Activated CD8-positive, alpha-beta memory T cell treated with anti-CD3 and anti-CD28 coated beads for 24 hours (primary cell): ENCODE measurements around the gene INPP5B.
"Not testable (repeated sequence)": the region's sequence is repeated elsewhere in the genome, so short reads cannot be mapped to it uniquely, and the experiment has no call there.

ENCODE experiments used
- DNase-seq: peaks from one replicate; pipeline ENCODE4 v3.0.0-alpha.2; 2020

Gene INPP5B

GRCh38 chr1:37946703-37947360 lies at the start of gene INPP5B:
TSS of gene INPP5B (minus strand) at chr1:37947053. CDS start at chr1:37946308, 745 bp downstream.
- DNase-seq, result peak; percentile 90

DNA sequence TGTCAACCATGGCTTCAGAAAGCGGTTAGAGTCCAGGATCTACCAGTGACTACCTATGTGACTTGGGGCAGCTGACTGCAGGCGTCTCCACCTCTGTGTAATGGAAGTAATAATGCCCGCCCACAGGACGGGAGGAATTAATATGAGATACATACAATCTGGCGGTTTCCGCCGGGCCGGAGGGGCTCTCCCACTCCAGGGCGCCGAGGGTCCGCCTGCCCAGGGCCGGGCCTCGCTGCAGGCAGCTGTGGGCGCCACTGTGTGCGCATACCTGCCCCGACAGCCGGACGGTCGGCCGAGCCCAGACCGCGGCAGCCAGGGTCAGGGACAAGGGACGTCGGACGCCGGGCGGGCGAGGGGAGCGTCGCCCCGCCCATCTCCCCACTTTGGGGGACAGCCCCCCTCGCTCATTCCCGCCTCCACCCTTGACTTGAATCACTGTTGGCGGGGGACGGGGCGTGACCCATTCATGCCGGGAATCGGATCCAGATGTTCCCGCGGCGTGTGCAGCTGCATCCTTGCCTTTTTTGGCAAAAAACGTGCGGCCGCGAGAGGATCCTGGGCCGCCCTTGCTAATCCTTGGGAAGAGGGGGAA lies 49.0 kb upstream of the INPP5B start:
- DNase-seq, result peak; percentile 78

DNA sequence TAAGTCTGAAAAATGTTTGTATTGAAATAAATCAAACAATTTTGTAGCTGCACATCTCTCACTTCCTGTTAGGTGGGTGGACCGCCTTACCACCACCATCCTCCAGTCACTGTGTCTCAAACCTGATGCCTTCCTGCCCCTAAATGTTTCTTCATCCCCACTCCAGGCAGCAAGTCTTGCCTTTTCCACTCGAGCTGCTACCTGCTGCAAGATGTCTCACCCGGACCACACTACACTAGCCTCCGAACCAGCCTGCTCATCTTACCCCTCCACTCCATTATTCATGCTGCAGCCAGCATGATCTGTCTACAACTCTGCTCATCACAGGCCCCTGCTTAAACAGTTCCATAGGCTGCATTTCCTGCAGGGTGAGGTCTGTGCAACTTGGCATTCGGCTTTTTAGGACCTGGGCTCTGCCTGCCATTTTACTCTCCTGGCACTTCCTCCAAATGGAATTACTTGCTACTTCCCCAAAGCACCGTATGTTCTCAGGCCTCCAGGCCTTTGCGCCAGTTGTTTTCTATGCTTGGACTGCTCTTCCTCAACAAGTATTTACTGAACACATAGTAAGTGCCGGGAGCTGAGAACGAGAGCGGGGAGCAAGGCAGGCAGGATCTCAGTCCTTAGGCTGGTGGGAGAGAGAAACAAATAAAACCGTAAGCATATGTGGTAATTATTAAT lies 48.2 kb upstream of the INPP5B start:
- no peak for DNase-seq

GRCh38 chr1:37989361-37989930 lies 42.6 kb upstream of the INPP5B start:
- peak; percentile 76 for DNase-seq

DNA sequence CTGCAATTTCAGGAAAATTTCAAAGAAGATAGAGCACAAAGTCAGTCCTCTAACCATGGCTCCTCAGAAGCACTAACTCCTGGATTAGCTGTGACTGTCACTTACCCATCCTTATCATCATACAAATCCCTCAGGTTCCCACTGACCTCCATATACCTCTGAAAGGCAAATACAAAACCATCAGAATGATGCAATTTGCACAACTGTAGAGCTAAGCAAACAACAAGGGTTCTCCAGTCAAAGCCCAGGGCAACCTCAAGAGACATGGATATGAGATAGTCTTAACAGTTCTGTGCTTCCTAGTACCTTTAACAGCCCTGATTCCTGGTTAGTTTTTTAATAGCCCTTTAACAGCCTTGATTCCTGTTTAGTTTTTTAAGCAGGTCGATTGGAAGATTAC lies 40.8 kb upstream of the INPP5B start:
- DNase-seq, result no peak

DNA sequence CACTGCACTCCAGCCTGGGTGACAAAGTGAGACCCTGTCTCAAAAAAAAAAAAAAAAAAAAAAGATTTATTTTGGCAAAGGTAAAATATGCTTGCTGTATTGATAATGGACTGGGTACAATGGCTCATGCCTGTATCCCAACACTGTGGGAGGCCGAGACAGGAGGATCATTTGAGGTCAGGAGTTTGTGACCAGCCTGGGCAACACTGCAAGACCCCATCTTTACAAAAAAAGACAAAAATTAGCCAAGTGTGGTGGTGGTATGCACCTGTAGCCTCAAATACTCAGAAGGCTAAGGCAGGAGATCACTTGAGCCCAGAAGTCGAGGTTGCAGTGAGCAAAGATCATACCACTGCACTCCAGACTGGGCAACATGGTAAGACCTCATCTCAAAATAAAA lies 36.7 kb upstream of the INPP5B start:
- no peak for DNase-seq

DNA sequence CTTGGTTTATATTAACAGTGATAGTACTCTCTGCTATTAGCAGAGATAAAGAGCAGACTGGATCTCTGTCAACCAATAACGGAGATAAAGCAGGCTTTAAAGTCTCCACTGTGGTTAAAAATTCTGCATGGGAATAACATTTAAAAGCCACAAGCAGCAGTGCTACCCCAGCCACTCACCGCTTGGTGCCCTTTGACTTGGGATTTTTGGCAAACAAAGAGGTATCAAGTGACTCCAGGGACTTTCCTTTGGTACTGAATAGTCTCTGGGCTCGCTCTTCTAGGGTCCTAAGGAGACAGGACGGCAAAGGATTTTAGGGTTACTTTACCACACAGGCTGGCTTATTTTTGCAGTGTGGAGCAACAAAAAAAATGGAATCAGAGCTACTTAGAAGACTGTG lies 31.7 kb upstream of the INPP5B start:
- no peak for DNase-seq

DNA sequence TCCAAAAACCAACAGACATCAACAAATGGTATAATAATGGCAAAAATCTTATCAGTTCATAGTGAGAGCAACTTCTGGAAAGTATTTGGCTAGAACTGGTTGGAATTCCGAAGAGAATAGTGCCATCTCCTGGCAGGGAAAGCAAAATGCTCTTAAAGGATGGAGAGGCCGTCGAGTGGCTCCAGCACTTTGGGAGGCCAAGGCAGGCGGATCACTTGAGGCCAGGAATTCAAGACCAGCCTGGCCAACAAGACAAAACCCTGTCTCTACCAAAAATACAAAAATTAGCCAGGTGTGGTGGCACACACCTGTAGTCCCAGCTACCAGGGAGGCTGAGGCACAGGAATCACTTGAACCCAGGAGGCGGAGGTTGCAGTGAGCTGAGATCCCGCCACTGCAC lies 28.2 kb upstream of the INPP5B start:
- DNase-seq, result not testable (repeated sequence)

DNA sequence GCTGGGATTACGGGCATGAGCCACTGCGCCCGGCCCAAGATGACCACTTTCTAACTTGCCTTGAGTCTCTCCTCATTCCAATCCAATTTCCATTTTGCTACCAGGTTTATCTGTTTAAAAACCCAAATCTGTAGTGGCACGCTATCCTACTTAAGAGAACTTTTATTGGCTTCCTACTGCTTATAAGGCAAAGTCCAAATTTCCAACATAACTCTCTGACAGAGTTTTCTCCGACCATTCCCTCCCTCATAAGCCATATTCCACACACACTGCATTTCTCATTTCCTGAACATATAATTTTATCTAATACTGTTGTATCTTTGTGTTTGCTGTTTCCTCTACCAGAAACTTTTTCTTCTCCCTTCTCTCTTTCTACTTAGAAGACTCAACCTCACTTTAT lies 27.7 kb upstream of the INPP5B start:
- DNase-seq, result no peak

GRCh38 chr1:37973684-37974083 lies 26.8 kb upstream of the INPP5B start:
- not testable (repeated sequence) for DNase-seq

- DNase-seq, result no peak
Measured at GRCh38 chr1:37965301-37965700, 18.4 kb upstream of the INPP5B start.

GRCh38 chr1:37964106-37964505 lies 17.3 kb upstream of the INPP5B start:
- not testable (repeated sequence) for DNase-seq

DNA sequence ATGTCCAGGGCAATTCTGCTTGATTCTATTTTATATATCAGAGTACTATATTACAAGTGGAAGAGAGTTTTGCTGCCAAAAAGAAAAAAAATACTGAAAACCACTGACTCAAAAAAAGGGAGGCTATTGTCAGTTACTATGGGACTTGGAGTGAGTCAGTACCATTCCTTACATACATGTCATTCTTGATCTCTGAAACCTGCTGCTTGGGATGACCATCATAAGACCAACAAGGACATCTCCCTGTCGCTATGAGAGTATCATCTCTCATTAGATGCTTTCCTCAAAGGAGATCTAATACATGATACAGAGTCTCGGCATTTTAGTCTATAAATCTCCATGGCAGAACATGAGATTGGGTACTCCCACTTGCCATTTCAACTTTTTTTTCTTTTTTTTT lies 11.8 kb upstream of the INPP5B start:
- DNase-seq, result no peak

DNA sequence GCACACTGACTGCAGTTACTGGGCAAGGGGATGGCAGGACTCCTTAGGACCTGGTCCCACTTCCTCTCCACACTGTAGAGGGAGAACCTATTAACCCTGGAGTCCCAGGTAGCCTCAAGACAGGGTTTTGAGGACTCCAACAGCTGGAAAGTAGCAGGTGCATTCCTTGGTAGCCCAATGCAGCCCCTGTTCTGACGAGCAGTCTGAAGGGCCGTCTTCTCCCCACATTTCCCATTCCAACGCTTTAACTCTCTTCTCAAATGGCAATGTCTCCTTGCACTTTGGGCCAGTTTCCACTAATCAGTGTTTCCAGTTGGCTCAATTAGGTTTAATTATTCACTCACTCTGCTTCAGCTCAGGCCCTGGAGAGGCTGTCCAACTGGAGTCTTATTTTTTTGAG lies 8.8 kb upstream of the INPP5B start:
- no peak for DNase-seq

GRCh38 chr1:37954316-37954971 lies 7.6 kb upstream of the INPP5B start:
- DNase-seq, result no peak

DNA sequence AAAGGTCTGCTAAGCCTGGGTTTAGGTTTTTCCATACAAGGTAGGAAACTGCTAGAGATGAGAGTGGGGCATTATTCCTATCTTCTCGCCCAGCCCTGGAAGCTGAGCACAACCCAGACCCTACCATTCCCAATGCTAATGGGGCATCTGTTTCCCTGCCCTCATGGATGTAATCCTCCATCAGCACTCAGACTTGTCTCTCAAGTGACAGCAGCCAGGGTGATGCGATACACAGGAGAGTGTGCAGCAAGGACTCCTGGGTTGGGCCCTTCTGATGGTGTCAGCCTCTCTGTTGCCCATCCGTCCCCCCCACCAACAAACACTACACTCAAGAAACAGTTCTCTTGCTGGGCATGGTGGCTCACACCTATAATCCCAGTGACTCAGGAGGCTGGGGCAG lies 5.9 kb upstream of the INPP5B start:
- DNase-seq, result no peak

GRCh38 chr1:37951783-37952624 lies 5.2 kb upstream of the INPP5B start:
- no peak for DNase-seq

DNA sequence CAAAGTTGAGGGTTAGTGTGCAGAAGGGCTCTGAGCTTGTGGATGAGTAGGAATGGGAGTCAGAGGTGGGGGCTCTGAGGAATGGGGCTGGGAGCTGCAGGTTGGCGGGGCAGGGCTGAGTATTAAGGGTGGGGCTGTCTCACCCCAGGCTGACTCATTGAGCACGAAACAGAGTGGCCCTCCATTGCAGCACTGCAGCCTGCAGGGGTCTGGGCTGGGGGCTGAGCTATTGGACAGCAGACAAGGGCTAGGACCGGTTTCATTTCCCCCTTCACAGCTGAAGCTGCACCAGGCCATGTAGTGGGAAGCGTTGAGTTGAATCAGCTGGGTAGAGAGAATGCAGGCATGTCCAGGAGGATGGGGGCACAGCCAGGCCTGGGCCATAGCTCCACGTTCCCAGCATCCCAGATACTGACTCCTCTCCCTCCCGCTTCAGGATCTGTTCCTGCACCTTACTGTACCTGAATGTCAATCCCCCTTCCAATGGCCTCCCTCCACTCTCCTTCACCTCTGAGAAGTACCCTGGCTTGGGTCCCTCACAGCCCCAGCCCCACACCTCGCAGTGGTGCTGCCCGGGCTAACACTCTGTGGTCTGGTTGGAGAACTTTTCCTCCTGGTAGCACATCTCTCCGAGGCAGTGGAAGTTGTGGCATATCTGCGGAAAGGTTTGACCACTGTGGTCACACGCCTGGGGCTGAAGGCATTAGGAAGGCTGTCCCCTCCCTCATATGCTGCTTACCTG lies 4.4 kb upstream of the INPP5B start:
- no peak for DNase-seq

- no peak for DNase-seq
Measured at GRCh38 chr1:37949524-37950152, 2.8 kb upstream of the INPP5B start.

DNA sequence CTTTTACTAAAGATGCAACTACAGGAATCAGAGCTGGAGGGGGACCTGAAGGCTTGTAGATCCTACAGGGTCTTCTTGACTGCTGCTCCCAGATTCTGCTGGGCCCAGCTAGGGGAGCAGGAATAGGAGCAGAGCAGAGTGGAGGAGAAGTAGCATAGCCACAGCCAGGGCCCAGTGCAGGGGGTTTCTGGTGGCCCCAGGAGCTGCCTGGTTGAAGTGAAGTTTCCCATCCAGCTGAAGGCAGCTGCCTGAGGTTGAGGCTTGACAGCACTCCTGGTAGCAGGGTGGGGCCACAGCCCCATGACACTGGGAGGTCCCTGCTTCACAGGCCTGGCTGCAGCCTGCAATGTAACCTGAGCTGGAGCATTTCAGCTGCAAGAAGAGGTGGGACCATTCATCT lies 2.0 kb upstream of the INPP5B start:
- no peak for DNase-seq

GRCh38 chr1:37948166-37948565 lies 1.3 kb upstream of the INPP5B start:
- no peak for DNase-seq
